Measurements from ENCODE around the gene DPF1. TPM values are rescaled to one million over a fixed set of nuclear protein-coding genes. Genes with fewer than 3 reads are reported as not detected.
"Not testable (repeated sequence)": the region's sequence is repeated elsewhere in the genome, so short reads cannot be mapped to it uniquely, and the experiment has no call there.

The DPF1 gene
- 8.3 and 18.3 TPM in 2 replicates for total RNA-seq (2014; rRNA removed; shearing (Covaris generic))

GRCh38 chr19:38224014-38224862, at the start of gene DPF1:
Gene DPF1 (minus strand): TSS chr19:38224222. CDS start chr19:38224142, 80 bp downstream.
- peak; percentile 86 for DNase-seq (ENCODE audit: low read depth)

GRCh38 chr19:38273499-38273898, 49.5 kb upstream of the DPF1 start:
- DNase-seq (ENCODE audit: low read depth): no peak

- peak; percentile 83 for DNase-seq (ENCODE audit: low read depth)
These were observed 46.7 kb upstream of the DPF1 start for GRCh38 chr19:38270587-38271167.

GRCh38 chr19:38268539-38268938, 44.5 kb upstream of the DPF1 start:
- DNase-seq (ENCODE audit: low read depth): no peak

- no peak for DNase-seq (ENCODE audit: low read depth)
These were observed 43.9 kb upstream of the DPF1 start for GRCh38 chr19:38267761-38268483.

GRCh38 chr19:38266981-38267597, 43.1 kb upstream of the DPF1 start:
- DNase-seq (ENCODE audit: low read depth): peak; percentile 76

DNA sequence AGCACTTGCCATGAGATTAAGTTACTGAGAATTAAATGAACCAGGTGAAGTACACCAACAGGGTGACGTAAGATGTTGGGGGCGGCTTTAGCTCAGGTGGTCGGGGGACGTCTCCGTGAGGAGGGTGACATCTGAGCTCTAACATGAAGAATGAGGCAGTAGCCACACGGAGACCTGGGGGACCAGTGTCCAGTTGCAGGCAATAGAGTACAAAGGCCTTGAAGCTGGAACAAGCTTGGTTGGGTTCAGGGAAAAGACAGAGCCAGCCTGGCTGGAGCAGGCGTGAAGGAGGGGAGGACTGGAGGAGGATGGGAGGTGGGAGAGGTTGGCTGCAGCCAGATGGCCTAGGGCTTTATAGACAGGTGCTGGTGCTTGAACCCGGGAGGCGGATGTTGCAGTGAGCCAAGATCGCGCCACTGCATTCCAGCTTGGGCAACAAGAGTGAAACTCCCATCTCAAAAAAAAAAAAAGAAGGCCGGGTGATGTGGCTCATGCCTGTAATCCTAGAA, 42.0 kb upstream of the DPF1 start:
- DNase-seq (ENCODE audit: low read depth): peak; percentile 42

DNA sequence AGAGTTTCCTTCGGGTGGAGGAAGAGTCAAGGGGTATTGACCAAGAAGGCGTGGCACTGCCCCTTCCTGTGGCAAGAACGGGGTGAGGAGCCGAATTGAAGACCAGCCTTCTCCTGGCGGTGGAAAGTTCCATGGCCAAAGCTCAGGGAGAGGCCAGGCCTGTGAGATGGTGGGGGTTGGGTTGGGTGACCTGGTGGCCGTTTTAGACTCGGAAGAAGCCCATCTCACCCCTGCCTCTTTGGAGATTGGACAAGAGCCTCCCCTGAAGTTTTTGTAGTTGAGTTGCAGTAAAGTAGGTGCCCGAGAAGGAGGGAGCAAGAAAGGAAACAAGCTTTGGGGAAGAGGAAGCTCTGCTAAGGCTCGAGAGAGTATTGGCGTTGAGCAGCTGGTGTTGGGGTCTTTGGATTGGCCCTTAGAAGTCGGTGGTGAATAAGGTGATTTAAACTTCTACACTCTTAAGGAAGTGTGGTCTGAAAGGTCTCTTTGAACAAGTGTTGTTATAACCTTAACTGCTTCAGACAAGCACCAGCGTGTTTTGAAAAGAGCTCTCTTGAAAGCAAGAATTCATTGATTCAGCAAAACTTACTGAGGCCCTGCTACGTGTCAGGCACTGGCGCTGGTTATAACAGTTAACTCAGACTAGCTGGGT, 41.3 kb upstream of the DPF1 start:
- DNase-seq (ENCODE audit: low read depth): no peak

GRCh38 chr19:38264486-38265212, 40.6 kb upstream of the DPF1 start, which contains the start of gene SPINT2:
Gene SPINT2 (plus strand): TSS chr19:38264573. CDS start chr19:38264893, 320 bp downstream.
- no peak for DNase-seq (ENCODE audit: low read depth)

DNA sequence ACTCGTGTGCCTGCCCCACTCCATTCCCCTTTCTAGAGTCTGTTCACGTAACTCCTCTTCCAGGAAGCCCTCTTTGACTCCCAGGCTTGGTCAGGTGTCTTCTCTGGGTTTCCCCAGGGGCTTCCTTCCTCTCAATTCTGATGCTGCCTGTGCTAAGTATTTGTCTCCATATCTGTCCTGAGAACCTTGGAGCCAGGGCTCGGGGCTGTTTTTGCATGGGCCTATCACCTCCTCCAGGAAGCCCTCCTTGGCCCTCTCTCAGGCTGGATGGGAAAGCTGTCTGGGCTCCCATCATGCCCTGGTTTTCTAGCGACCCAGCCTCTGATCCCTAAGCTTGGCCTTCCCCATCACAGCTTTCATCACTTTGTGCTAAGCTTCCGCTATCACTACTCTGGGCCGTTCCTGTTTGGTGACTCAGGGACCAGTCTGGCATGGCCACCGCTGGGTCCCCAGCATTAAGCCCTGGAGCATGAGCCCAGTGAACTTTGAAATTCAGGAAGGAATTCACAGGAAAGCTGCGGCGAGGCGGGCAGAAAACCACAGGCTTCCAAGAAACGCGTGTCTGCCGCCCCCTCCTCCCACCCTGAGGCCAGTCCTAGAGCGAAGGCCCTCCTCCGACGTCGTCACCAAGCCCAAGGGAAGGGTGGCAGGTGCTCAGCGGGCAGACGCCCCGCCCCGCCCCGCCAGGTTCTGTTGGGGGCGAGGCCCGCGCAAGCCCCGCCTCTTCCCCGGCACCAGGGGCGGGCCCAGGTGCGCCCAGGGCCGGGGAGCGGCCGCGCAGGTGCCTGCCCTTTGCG, 39.9 kb upstream of the DPF1 start:
- peak; percentile 93 for DNase-seq (ENCODE audit: low read depth)

DNA sequence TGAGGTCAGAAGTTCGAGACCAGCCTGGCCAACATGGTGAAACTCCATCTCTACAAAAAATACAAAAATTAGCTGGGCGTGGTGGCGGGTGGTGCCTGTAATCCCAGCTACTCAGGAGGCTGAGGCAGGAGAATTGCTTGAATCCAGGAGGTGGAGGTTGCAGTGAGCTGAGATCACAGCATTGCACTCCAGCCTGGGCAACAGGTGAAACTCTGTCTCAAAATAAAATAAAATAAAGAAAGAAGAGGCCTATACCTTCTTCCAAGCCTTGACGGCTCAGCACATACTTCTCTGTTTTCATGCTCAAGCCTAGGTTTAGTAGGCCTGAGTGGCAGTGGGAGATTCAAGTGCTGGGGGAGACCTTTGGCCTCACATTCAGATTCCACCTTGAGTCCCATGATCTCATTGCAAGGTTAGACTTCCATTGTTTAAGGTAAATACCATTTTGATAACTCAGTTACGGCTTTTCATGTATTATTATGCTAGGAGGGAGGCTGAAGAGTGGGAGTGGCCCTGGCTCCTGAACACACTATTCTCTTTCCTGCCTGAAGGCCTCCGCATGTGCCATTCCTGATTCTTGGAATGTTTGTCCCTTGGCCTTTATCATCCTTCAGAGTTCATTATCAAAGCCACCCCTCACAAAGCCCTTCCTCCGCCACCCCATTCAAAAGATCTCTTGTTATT, 38.7 kb upstream of the DPF1 start:
- no peak for DNase-seq (ENCODE audit: low read depth)

DNA sequence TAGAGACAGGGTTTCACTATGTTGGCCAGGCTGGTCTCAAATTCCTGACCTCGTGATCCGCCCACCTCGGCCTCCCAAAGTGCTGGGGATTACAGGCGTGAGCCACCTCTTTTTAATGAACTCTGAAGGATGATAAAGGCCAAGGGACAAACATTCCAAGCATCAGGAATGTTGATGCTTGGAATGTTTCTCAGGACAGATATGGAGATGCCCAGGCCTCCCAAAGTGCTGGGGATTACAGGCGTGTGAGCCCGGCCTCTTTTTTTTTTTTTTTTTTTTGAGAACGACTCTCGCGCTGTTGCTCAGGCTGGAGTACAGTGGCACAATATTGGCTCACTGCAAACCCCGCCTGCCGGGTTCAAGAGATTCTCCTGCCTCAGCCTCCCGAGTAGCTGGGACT, 37.9 kb upstream of the DPF1 start:
- DNase-seq (ENCODE audit: low read depth): not testable (repeated sequence)

DNA sequence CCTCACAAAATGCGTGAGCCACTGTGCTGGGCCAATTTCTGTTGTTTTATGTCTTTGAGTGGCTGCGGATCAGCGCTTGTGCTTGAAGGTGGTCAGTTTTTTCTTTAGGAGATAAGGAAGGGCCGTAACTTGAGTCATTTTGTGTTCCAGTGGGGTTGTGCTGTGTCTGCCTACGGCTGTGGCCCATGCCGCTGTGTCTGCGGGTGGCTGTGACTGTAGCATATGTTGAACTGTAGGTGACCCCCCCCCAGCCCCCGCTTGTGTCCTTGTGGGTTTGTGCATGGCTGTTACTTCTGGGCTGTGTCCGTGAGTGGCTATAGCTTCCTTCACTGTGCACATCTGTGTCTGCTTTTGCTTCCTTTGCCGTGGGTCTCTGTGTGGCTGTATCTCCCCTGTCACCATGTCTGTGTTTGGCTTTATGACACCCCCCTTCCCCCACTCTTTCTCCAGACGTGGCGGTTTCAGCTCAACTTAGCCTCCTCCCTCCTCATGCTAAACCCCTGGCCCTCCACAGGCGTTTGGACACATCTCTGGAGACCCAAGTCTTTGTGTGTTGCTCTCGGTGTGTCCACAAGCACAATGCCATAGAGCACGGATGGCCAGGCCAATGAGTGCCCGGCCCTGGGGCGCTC, 31.5 kb upstream of the DPF1 start:
- no peak for DNase-seq (ENCODE audit: low read depth)

DNA sequence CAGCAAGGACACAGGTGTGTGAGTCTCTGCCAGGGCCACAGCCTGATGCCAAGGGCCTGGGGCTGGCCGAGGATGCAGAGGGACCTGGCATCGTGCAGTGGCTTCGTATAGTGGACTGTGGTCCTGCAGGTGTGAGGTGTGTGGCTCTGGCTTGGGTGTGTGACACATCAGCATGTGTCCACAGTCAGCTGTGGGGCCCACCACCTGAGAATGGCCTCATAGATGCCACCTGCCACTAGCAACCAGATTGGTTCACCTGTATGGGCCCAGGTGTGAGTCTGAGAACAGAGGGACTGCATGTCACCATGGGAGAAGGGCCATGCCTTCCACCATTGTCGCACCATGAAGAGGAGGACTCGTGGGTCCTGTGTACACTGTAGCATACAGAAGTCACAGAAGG, 29.8 kb upstream of the DPF1 start:
- DNase-seq (ENCODE audit: low read depth): no peak

DNA sequence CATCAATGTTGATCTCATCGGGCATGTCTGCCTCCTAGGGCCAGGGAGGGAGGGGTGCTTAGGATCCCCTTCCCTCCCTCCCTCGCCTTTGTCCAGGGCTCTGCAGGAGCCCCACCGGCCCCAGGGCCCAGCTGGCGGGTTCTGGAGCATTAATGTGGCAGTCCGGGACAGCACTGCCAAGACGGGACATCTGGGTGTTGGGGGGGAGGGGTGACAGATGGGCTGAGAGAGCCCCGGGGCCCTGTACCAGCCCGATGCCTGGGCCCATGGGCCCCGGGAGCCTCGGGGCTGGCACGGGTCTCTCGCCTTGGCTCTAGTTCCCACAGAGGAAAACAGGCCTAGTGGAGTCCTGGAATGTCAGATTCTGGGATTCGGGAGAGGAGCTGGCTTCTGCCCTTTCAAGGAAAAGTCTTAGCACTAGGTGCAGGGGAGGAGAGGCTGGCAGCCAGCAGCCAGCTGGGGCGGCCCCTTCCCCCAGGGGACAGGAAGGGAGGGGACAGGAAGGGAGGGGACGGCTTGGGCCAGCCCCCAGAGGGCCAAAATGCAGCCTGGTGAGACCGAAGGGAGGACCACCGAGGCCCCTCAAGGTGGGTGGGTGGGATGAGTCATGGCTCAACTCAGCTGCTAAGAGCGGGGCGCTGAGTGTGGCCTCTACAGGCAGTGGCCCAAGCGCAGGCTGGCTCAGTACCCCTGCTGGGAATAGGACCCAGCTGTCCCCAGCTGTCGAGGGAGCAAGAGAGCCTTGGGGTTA, 29.1 kb upstream of the DPF1 start:
- no peak for DNase-seq (ENCODE audit: low read depth)

DNA sequence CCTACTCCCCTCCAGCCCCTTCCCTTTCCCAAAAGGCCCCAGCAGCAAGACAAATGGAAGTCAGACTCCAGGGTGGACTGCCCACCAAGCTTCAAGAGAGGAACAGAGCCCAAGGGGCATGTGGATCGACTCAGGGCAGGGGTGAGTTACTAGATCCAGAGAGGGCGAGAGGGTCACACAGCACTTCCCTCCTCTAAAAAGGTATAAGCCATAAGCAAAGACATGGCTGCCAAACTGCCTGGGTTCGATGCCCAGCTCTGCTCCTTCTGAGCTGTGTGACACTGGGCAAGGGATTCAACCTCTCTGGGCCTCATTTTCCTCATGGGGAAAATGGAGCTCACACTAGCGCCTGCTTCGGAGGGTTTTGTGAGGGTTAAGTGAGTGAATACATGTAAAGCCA, 28.4 kb upstream of the DPF1 start:
- no peak for DNase-seq (ENCODE audit: low read depth)

DNA sequence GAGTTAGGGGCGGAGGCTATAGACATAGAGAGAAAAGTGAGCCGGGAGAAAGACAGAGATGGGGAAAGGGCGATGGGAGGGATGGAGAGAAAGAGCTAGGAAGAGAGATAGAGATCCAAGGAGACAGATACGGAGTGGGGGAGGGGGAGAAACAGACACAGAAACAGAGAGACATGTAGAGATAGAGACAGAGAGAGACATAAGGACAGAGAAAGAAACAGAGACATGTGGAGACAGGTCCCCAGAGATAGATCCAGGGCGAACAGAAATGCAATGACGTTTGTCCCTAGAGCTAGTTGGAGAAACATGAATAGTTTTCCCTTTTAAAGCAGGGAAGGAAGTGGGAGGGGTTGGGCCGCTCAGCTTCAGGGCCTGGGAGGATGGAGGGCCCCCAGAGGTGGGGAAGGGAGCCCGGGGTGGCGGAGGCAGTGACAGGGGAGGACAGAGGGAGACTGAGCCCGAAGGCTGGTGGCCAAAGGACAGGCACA, 27.6 kb upstream of the DPF1 start:
- no peak for DNase-seq (ENCODE audit: low read depth)

Measured in M059J (cell line).